ENCODE results near the gene PCDHA12.
"Not testable (repeated sequence)": the region's sequence is repeated elsewhere in the genome, so short reads cannot be mapped to it uniquely, and the experiment has no call there.

PCDHA12 gene, protein sequence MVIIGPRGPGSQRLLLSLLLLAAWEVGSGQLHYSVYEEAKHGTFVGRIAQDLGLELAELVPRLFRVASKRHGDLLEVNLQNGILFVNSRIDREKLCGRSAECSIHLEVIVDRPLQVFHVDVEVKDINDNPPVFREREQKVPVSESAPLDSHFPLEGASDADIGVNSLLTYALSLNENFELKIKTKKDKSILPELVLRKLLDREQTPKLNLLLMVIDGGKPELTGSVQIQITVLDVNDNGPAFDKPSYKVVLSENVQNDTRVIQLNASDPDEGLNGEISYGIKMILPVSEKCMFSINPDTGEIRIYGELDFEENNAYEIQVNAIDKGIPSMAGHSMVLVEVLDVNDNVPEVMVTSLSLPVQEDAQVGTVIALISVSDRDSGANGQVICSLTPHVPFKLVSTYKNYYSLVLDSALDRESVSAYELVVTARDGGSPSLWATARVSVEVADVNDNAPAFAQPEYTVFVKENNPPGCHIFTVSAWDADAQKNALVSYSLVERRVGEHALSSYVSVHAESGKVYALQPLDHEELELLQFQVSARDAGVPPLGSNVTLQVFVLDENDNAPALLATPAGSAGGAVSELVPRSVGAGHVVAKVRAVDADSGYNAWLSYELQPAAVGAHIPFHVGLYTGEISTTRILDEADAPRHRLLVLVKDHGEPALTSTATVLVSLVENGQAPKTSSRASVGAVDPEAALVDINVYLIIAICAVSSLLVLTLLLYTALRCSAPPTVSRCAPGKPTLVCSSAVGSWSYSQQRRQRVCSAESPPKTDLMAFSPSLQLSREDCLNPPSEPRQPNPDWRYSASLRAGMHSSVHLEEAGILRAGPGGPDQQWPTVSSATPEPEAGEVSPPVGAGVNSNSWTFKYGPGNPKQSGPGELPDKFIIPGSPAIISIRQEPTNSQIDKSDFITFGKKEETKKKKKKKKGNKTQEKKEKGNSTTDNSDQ

DNA sequence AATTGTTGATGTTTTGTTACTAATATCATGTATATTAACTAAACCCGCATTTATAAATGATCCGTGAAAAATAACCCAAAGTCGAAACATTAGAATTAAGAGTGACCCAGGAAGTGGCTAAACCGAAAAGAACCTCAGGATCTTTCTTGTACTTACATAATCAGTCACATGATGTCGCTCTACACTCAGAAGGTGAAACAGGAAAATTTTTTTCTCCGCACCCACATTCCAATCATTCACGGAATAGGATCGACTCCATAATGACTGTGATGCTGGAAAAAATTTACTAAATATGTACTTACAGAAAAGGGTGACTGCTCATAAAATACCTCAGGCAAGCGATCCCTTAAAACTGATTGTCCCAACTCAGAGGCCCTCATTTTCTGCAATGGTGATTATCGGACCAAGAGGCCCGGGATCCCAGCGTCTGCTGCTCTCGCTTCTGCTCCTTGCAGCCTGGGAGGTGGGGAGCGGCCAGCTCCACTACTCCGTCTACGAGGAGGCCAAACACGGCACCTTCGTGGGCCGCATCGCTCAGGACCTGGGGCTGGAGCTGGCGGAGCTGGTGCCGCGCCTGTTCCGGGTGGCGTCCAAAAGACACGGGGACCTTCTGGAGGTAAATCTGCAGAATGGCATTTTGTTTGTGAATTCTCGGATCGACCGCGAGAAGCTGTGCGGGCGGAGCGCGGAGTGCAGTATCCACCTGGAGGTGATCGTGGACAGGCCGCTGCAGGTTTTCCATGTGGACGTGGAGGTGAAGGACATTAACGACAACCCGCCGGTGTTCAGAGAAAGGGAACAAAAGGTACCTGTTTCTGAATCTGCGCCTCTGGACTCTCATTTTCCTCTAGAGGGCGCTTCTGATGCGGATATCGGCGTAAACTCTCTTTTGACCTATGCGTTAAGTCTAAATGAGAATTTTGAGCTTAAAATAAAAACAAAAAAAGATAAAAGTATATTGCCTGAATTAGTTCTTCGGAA, at the start of gene PCDHA12:
Gene PCDHA12, plus strand, starts transcription at position 224 of the 981 bp plus-strand sequence. Its CDS starts 165 bp downstream, at position 389.
- DNase-seq (ENCODE audit: low read depth), result no peak
- H3K4me3 ChIP-seq (ENCODE audit: low read depth, low read length), result no peak within 1 kb of the TSS

DNA sequence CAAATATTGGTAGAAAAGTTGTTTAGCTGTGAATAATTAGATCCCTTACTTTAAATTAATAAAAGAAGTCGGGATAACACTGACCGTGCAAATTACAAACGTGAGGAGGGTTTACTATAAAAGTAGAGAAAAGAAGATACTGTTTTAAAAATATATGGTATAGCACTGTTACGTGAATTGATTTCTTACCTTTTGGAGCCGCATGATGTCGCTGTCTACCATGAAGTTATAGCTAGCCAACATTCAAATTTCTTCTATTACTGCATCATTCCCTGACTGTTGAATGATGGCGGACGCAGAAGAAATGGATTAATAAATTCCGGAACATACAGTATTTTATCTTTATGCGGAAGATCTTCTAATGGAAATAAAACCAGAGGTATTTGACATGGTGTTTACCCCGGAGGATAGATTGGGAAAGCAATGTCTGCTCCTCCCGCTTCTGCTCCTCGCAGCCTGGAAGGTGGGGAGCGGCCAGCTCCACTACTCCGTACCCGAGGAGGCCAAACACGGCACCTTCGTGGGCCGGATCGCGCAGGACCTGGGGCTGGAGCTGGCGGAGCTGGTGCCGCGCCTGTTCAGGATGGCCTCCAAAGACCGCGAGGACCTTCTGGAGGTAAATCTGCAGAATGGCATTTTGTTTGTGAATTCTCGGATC, 47.3 kb upstream of the PCDHA12 start, which contains the start of gene PCDHA6:
Gene PCDHA6, plus strand, starts transcription at position 257 of the 658 bp plus-strand sequence. Its CDS starts 132 bp downstream, at position 389.
- peak within 1 kb of the TSS; percentile 23 for H3K4me3 ChIP-seq (ENCODE audit: low read depth, low read length)

DNA sequence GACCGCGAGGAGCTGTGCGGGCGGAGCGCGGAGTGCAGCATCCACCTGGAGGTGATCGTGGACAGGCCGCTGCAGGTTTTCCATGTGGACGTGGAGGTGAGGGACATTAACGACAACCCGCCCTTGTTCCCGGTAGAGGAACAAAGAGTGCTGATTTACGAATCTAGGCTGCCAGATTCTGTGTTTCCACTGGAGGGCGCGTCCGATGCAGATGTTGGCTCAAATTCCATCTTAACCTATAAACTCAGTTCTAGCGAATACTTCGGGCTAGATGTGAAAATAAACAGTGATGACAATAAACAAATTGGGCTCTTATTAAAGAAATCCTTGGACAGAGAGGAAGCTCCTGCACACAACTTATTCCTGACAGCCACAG, 46.8 kb upstream of the PCDHA12 start:
- H3K4me3 ChIP-seq (ENCODE audit: low read depth, low read length), result no peak overlapping the region
- no peak for DNase-seq (ENCODE audit: low read depth)

More for the DNA sequence above, 47.3 kb upstream of the PCDHA12 start, which contains the start of gene PCDHA6:
- no peak for DNase-seq (ENCODE audit: low read depth)

DNA sequence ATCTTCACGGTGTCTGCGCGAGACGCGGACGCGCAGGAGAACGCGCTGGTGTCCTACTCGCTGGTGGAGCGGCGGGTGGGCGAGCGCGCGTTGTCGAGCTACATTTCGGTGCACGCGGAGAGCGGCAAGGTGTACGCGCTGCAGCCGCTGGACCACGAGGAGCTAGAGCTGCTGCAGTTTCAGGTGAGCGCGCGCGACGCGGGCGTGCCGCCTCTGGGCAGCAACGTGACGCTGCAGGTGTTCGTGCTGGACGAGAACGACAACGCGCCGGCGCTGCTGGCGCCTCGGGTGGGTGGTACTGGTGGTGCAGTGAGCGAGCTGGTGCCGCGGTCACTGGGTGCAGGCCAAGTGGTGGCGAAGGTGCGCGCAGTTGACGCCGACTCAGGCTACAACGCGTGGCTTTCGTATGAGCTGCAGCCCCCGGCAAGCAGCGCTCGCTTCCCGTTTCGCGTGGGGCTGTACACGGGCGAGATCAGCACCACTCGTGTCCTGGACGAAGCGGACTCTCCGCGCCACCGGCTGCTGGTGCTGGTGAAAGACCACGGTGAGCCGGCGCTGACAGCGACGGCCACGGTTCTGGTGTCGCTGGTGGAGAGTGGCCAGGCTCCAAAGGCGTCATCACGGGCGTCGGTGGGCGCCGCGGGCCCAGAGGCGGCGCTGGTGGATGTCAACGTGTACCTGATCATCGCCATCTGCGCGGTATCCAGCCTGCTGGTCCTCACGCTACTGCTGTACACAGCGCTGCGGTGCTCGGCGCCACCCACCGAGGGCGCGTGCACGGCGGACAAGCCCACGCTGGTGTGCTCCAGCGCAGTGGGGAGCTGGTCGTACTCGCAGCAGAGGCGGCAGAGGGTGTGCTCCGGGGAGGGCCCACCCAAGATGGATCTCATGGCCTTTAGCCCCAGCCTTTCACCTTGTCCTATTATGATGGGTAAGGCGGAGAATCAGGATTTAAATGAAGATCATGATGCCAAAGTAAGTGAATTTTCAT, 45.3 kb upstream of the PCDHA12 start:
- not testable (repeated sequence) for H3K4me3 ChIP-seq (ENCODE audit: low read depth, low read length); DNase-seq (ENCODE audit: low read depth)

DNA sequence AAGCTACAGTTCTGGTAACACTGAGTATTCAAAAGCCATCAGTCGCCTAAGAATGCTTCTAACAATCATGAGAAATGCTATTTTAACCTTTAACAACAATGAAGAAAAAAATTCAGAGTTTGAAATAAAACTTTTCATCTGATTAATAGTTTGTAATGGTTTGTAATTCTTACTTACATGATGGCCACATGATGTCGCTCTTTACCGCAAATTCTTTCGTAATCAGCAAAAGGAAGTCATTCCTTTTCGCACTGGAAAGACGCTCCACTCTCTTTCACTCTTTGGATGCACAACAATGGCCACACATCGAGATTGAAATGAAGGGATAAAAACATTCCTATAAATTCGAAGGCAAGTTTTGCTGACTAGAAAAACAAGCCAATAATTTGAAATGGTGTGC, 41.1 kb upstream of the PCDHA12 start, which contains the start of gene PCDHA7:
Gene PCDHA7, plus strand, starts transcription at position 277 of the 400 bp plus-strand sequence. Its CDS starts 115 bp downstream, at position 392.
- H3K4me3 ChIP-seq (ENCODE audit: low read depth, low read length), result peak within 1 kb of the TSS; percentile 26
- no peak for DNase-seq (ENCODE audit: low read depth)

DNA sequence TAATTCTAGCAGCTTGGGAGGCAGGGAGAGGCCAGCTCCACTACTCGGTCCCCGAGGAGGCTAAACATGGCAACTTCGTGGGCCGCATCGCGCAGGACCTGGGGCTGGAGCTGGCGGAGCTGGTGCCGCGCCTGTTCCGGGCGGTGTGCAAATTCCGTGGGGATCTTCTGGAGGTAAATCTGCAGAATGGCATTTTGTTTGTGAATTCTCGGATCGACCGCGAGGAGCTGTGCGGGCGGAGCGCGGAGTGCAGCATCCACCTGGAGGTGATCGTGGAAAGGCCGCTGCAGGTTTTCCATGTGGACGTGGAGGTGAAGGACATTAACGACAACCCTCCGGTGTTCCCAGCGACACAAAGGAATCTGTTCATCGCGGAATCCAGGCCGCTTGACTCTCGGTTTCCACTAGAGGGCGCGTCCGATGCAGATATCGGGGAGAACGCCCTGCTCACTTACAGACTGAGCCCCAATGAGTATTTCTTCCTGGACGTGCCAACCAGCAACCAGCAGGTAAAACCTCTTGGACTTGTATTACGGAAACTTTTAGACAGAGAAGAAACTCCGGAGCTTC, 40.6 kb upstream of the PCDHA12 start:
- H3K4me3 ChIP-seq (ENCODE audit: low read depth, low read length), result peak overlapping the region; percentile 26
- DNase-seq (ENCODE audit: low read depth), result not testable (repeated sequence)

DNA sequence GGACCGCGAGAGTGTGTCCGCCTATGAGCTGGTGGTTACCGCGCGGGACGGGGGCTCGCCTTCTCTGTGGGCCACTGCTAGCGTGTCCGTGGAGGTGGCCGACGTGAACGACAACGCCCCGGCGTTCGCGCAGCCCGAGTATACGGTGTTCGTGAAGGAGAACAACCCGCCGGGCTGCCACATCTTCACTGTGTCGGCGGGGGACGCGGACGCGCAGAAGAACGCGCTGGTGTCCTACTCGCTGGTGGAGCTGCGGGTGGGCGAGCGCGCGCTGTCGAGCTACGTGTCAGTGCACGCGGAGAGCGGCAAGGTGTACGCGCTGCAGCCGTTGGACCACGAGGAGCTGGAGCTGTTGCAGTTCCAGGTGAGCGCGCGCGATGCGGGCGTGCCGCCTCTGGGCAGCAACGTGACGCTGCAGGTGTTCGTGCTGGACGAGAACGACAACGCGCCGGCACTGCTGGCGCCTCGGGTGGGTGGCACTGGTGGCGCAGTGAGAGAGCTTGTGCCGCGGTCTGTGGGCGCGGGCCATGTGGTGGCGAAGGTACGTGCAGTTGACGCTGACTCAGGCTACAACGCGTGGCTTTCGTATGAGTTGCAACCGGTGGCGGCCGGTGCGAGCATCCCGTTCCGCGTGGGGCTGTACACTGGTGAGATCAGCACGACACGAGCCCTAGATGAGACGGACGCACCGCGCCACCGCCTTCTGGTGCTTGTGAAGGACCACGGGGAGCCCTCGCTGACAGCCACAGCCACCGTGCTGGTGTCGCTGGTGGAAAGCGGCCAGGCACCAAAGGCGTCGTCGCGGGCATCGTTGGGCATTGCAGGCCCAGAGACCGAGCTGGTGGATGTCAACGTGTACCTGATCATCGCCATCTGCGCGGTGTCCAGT, 39.2 kb upstream of the PCDHA12 start:
- DNase-seq (ENCODE audit: low read depth), result no peak
- no peak overlapping the region for H3K4me3 ChIP-seq (ENCODE audit: low read depth, low read length)

DNA sequence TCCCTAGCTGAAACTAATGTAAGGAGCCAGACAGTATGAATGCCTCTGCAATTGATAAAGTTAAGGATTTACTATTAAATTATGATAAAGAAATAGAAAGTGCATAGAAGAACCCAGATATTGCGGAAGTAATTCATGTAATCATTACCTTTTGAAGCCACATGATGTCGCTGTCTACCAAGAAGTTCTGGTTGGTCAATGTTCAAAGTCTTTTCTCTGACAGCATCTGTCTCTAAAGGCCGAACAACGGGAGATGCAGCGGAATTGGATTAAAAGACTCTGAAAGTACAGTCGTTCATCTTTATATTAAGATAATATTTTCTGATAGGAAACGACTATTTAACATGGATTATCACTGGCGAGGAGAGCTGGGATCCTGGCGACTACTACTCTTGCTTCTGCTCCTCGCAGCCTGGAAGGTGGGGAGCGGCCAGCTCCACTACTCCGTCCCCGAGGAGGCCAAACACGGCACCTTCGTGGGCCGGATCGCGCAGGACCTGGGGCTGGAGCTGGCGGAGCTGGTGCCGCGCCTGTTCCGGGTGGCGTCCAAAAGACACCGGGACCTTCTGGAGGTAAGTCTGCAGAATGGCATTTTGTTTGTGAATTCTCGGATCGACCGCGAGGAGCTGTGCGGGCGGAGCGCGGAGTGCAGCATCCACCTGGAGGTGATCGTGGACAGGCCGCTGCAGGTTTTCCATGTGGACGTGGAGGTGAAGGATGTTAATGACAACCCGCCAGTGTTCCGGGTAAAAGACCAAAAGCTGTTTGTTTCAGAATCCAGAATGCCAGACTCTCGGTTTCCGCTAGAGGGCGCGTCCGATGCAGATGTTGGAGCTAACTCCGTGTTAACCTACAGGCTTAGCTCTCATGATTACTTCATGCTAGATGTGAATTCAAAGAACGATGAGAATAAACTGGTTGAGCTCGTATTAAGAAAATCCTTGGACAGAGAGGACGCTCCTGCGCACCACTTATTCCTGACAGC, 33.8 kb upstream of the PCDHA12 start, which contains the start of gene PCDHA8:
Gene PCDHA8, plus strand, starts transcription at position 210 of the 985 bp plus-strand sequence. Its CDS starts 135 bp downstream, at position 345.
- no peak within 1 kb of the TSS for H3K4me3 ChIP-seq (ENCODE audit: low read depth, low read length)
- DNase-seq (ENCODE audit: low read depth), result no peak

DNA sequence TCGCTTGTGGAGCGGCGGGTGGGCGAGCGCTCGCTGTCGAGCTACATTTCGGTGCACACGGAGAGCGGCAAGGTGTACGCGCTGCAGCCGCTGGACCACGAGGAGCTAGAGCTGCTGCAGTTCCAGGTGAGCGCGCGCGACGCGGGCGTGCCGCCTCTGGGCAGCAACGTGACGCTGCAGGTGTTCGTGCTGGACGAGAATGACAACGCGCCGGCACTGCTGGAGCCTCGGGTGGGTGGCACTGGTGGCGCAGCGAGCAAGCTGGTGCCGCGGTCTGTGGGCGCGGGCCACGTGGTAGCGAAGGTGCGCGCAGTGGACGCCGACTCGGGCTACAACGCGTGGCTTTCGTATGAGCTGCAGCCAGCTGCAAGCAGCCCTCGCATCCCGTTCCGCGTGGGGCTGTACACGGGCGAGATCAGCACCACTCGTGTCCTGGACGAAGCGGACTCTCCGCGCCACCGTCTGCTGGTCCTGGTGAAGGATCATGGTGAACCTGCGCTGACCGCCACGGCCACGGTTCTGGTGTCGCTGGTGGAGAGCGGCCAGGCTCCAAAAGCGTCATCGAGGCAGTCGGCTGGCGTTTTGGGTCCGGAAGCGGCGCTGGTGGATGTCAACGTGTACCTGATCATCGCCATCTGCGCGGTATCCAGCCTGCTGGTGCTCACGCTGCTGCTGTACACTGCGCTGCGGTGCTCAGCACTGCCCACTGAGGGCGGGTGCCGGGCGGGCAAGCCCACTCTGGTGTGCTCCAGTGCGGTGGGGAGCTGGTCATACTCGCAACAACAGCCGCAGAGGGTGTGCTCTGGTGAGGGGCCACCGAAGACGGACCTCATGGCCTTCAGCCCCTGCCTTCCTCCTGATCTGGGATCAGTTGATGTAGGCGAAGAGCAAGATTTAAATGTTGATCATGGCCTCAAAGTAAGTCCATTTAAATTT, 32.0 kb upstream of the PCDHA12 start:
- H3K4me3 ChIP-seq (ENCODE audit: low read depth, low read length), result no peak overlapping the region
- no peak for DNase-seq (ENCODE audit: low read depth)

DNA sequence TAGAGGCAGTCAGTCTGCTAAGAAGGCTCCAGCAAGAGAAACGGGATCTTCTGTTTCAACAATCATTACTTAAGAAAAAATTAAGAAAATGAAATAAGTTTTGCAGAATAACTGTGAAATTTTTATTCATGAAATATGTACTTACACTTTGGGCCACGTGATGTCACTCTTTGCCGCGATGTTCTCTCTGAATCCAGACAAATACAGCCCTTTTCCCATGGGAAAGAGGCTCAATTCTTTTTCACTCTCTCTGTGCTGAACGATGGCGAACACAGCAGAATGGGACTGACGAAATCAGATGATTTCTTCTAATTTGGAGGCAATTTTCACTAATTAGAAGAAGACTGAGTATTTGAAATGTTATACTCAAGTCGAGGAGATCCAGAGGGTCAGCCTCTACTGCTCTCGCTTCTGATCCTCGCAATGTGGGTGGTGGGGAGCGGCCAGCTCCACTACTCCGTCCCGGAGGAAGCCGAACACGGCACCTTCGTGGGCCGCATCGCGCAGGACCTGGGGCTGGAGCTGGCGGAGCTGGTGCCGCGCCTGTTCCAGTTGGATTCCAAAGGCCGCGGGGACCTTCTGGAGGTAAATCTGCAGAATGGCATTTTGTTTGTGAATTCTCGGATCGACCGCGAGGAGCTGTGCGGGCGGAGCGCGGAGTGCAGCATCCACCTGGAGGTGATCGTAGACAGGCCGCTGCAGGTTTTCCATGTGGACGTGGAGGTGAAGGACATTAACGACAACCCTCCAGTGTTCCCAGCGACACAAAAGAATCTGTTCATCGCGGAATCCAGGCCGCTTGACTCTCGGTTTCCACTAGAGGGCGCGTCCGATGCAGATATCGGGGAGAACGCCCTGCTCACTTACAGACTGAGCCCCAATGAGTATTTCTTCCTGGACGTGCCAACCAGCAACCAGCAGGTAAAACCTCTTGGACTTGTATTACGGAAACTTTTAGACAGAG, 26.7 kb upstream of the PCDHA12 start, which contains the start of gene PCDHA9:
Gene PCDHA9, plus strand, starts transcription at position 244 of the 964 bp plus-strand sequence. Its CDS starts 114 bp downstream, at position 358.
- H3K4me3 ChIP-seq (ENCODE audit: low read depth, low read length); DNase-seq (ENCODE audit: low read depth): not testable (repeated sequence)

DNA sequence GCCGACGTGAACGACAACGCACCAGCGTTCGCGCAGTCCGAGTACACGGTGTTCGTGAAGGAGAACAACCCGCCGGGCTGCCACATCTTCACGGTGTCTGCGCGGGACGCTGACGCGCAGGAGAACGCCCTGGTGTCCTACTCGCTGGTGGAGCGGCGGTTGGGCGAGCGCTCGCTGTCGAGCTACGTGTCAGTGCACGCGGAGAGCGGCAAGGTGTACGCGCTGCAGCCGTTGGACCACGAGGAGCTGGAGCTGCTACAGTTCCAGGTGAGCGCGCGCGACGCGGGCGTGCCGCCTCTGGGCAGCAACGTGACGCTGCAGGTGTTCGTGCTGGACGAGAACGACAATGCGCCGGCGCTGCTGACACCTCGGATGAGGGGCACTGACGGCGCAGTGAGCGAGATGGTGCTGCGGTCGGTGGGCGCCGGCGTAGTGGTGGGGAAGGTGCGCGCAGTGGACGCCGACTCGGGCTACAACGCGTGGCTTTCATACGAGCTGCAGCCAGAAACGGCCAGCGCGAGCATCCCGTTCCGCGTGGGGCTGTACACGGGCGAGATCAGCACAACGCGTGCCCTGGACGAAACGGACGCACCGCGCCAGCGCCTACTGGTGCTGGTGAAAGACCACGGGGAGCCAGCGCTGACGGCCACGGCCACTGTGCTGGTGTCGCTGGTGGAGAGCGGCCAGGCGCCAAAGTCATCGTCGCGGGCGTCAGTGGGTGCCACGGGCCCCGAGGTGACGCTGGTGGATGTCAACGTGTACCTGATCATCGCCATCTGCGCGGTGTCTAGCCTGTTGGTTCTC, 25.1 kb upstream of the PCDHA12 start:
- not testable (repeated sequence) for DNase-seq (ENCODE audit: low read depth); H3K4me3 ChIP-seq (ENCODE audit: low read depth, low read length)

All from skeletal muscle cell (primary cell).